ENCODE results near the gene CTNNA2. TPM values are rescaled to one million over a fixed set of nuclear protein-coding genes. Genes with fewer than 3 reads are reported as not detected.
A peak's percentile ranks its signal among the peaks of the same experiment; 100 is the strongest.
"Not testable (repeated sequence)": the region's sequence is repeated elsewhere in the genome, so short reads cannot be mapped to it uniquely, and the experiment has no call there.

Gene CTNNA2
- total RNA-seq, 4 donors from 2014 or later = 0.19 TPM; not detected in 3

- no peak for TF ChIP-seq CTCF (IDR thresholded peaks at IDR 0.05)
- DNase-seq (ENCODE audit: low spot score) = no peak
- no peak for ATAC-seq (ENCODE audit: low FRiP score)
Measured at GRCh38 chr2:80078290-80079036, 565.6 kb downstream of the CTNNA2 start.

GRCh38 chr2:80080957-80081356, 568.1 kb downstream of the CTNNA2 start:
- DNase-seq (ENCODE audit: low spot score) (no peak), ATAC-seq (ENCODE audit: low FRiP score) (no peak)
- no peak for TF ChIP-seq CTCF (IDR thresholded peaks at IDR 0.05)

- ATAC-seq (ENCODE audit: low FRiP score) (peak; percentile 44), DNase-seq (ENCODE audit: low spot score) (no peak)
- no peak for TF ChIP-seq CTCF (IDR thresholded peaks at IDR 0.05)
Measured at GRCh38 chr2:80086831-80087230, 574.0 kb downstream of the CTNNA2 start.

GRCh38 chr2:80091237-80091636, 578.4 kb downstream of the CTNNA2 start:
- DNase-seq (ENCODE audit: low spot score) (no peak), ATAC-seq (ENCODE audit: low FRiP score) (no peak)
- TF ChIP-seq CTCF (IDR thresholded peaks at IDR 0.05) = no peak

GRCh38 chr2:80092474-80092873, 579.6 kb downstream of the CTNNA2 start:
- no peak for TF ChIP-seq CTCF (IDR thresholded peaks at IDR 0.05)
- ATAC-seq (ENCODE audit: low FRiP score) = no peak

GRCh38 chr2:80098503-80098902, 585.7 kb downstream of the CTNNA2 start:
- ATAC-seq (ENCODE audit: low FRiP score); DNase-seq (ENCODE audit: low spot score): not testable (repeated sequence)

More at GRCh38 chr2:80092474-80092873, 579.6 kb downstream of the CTNNA2 start:
- DNase-seq (ENCODE audit: low spot score) = no peak

- DNase-seq (ENCODE audit: low spot score) = no peak
- peak; percentile 91 for ATAC-seq (ENCODE audit: low FRiP score)
- no peak for TF ChIP-seq CTCF (IDR thresholded peaks at IDR 0.05)
Measured at GRCh38 chr2:80102026-80102425, 589.2 kb downstream of the CTNNA2 start.

All from omental fat pad (tissue), 4 donors.